GM12865 (cell line): ENCODE results near the gene LAMA2.

Source experiments
- DNase-seq: peaks from one replicate; pipeline ENCODE4 v3.0.0; 2010; ENCODE audit warnings: low read depth
- H3K4me3 ChIP-seq: 2 replicates; pipeline ENCODE4 v1.5.1; 2011; ENCODE audit warnings: mild to moderate bottlenecking, low read depth, low read length, control low read depth
- TF ChIP-seq, protein P1 (sequence below): IDR thresholded peaks from 2 replicates; pipeline ENCODE4 v1.5.1; 2011; ENCODE audit warnings: low read length, control low read depth, low read depth, inconsistent platforms; ENCODE audit not compliant: insufficient read depth; ENCODE audit errors: missing control alignments

Gene LAMA2

GRCh38 chr6:129448965-129449364 lies 566.0 kb downstream of the LAMA2 start:
- no peak overlapping the region for H3K4me3 ChIP-seq
- DNase-seq: peak; percentile 59
- TF ChIP-seq, protein P1, sequence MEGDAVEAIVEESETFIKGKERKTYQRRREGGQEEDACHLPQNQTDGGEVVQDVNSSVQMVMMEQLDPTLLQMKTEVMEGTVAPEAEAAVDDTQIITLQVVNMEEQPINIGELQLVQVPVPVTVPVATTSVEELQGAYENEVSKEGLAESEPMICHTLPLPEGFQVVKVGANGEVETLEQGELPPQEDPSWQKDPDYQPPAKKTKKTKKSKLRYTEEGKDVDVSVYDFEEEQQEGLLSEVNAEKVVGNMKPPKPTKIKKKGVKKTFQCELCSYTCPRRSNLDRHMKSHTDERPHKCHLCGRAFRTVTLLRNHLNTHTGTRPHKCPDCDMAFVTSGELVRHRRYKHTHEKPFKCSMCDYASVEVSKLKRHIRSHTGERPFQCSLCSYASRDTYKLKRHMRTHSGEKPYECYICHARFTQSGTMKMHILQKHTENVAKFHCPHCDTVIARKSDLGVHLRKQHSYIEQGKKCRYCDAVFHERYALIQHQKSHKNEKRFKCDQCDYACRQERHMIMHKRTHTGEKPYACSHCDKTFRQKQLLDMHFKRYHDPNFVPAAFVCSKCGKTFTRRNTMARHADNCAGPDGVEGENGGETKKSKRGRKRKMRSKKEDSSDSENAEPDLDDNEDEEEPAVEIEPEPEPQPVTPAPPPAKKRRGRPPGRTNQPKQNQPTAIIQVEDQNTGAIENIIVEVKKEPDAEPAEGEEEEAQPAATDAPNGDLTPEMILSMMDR: no peak

DNA sequence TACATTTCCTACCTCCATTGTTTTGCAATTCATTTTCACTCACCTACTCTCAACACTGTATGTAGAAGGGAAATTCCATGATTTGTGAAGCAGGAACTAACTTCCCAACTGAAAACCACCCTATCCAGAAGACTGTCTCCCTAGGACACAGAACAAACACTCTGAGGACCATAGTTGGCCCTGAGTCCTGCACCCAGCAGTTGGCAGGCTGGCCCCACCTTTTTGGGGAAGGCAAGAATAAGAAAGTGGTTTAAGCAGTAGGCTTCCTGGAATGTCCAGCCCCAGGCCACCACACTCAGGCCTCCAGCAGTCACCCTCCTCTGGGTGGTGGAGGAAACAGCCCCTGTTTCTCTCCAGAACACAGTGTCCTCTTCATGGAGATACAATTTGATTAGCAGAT lies 568.2 kb downstream of the LAMA2 start:
- DNase-seq: no peak
- H3K4me3 ChIP-seq: no peak overlapping the region
- TF ChIP-seq, protein P1: no peak

GRCh38 chr6:129453073-129453472 lies 570.1 kb downstream of the LAMA2 start:
- no peak for DNase-seq
- H3K4me3 ChIP-seq: no peak overlapping the region
- TF ChIP-seq, protein P1: no peak

GRCh38 chr6:129454488-129454887 lies 571.5 kb downstream of the LAMA2 start:
- DNase-seq: no peak
- no peak overlapping the region for H3K4me3 ChIP-seq
- TF ChIP-seq, protein P1: no peak

- TF ChIP-seq, protein P1: no peak
- no peak for DNase-seq
- H3K4me3 ChIP-seq: no peak overlapping the region
These were observed 572.3 kb downstream of the LAMA2 start for GRCh38 chr6:129455126-129455769.

GRCh38 chr6:129460221-129460620 lies 577.3 kb downstream of the LAMA2 start:
- TF ChIP-seq, protein P1: no peak
- DNase-seq: no peak
- no peak overlapping the region for H3K4me3 ChIP-seq

GRCh38 chr6:129469070-129469662 lies 586.2 kb downstream of the LAMA2 start:
- TF ChIP-seq, protein P1: no peak
- no peak overlapping the region for H3K4me3 ChIP-seq
- DNase-seq: no peak
